HepG2 (cell line): Measurements from ENCODE around the gene LGI4. TPM values are rescaled to one million over a fixed set of nuclear protein-coding genes. Genes with fewer than 3 reads are reported as not detected.

Experiments
- HIVEP1 ChIP-seq: sonication (generic); formaldehyde crosslinking; IDR thresholded peaks from 2 replicates; pipeline ENCODE4 v1.4.0; 2020; ENCODE audit warnings: mild to moderate bottlenecking, missing genetic modification reagents
- HNRNPLL ChIP-seq: fragments of 200-400 bp; formaldehyde crosslinking; IDR thresholded peaks from 2 replicates; pipeline ENCODE4 v1.6.1; 2017; ENCODE audit warnings: mild to moderate bottlenecking, low read depth, low read length; ENCODE audit not compliant: poor library complexity, severe bottlenecking
- KDM4B ChIP-seq: sonication (generic); formaldehyde crosslinking; IDR thresholded peaks from 2 replicates; pipeline ENCODE4 v1.4.0; 2020; ENCODE audit warnings: missing genetic modification reagents
- KLF9 ChIP-seq: IDR thresholded peaks from 2 replicates; pipeline ENCODE4 v1.6.1; 2016; ENCODE audit warnings: low read depth
- NPAS2 ChIP-seq: sonication (generic); formaldehyde crosslinking; IDR thresholded peaks from 2 replicates; pipeline ENCODE4 v1.8.0; 2022; ENCODE audit warnings: mild to moderate bottlenecking, missing genetic modification reagents, borderline replicate concordance
- NRL ChIP-seq: sonication (generic); formaldehyde crosslinking; IDR thresholded peaks from 2 replicates; pipeline ENCODE4 v1.5.0; 2020; ENCODE audit warnings: missing genetic modification reagents, mild to moderate bottlenecking, moderate library complexity, borderline replicate concordance
- PPARG ChIP-seq: conservative IDR thresholded peaks from 2 replicates; pipeline ENCODE4 v1.6.1; 2016; ENCODE audit warnings: missing biosample characterization, missing genetic modification reagents
- RXRA ChIP-seq: sonication (generic); formaldehyde crosslinking; IDR thresholded peaks from 2 replicates; pipeline ENCODE4 v1.5.1; 2020; ENCODE audit warnings: missing genetic modification reagents
- SMAD9 ChIP-seq: sonication (generic); formaldehyde crosslinking; IDR thresholded peaks from 2 replicates; pipeline ENCODE4 v1.5.1; 2020; ENCODE audit warnings: mild to moderate bottlenecking, missing genetic modification reagents
- TAF15 ChIP-seq: fragments of 200-400 bp; formaldehyde crosslinking; IDR thresholded peaks from one replicate; pipeline ENCODE4 v1.6.1; 2018; ENCODE audit warnings: mild to moderate bottlenecking, low read depth, low read length; ENCODE audit not compliant: poor library complexity, severe bottlenecking
- TSC22D2 ChIP-seq: sonication (generic); formaldehyde crosslinking; IDR thresholded peaks from 2 replicates; pipeline ENCODE4 v1.5.1; 2020; ENCODE audit warnings: missing genetic modification reagents, mild to moderate bottlenecking, borderline replicate concordance
- ZKSCAN5 ChIP-seq: sonication (generic); formaldehyde crosslinking; IDR thresholded peaks from 2 replicates; pipeline ENCODE4 v1.5.1; 2020; ENCODE audit warnings: mild to moderate bottlenecking, missing genetic modification reagents
- ZNF382 ChIP-seq: sonication (generic); formaldehyde crosslinking; IDR thresholded peaks from 2 replicates; pipeline ENCODE4 v1.5.0; 2020; ENCODE audit warnings: missing genetic modification reagents, mild to moderate bottlenecking, borderline replicate concordance
- polyA plus RNA-seq, 8 experiments: library from polyadenylated mRNA; depleted of rRNA in 3 of 8; stranded (reverse) in 7 of 8; unstranded in 1 of 8; fragments of >200 nt; fragmentation: Illumina TruSeq in 4 of 8; extraction: Trizol in 4 of 8; gene quantifications; 2 replicates each; pipeline versions ENCODE4 v1.2.1 to v1.2.3, GENCODE V29; 2011 to 2016; ENCODE audit warnings: low read depth in 4 of 8, missing spikeins in 1 of 8, mixed read lengths in 1 of 8; ENCODE audit not compliant: insufficient read depth in 1 of 8
- total RNA-seq, 5 experiments: library from RNA; depleted of rRNA; stranded (reverse); fragments of >200 nt; fragmentation: Illumina TruSeq; extraction: Trizol; gene quantifications; 2 replicates each; pipeline ENCODE4 v1.2.3, GENCODE V29; 2016; ENCODE audit warnings: low read depth in 1 of 5
- TF ChIP-seq, protein P1 (sequence below): IDR thresholded peaks from 2 replicates; pipeline ENCODE4 v1.4.0; 2020; ENCODE audit warnings: mild to moderate bottlenecking, missing genetic modification reagents
- TF ChIP-seq, protein P2 (sequence below): IDR thresholded peaks from 2 replicates; pipeline ENCODE4 v1.6.1; 2016; ENCODE audit warnings: missing genetic modification reagents, missing compliant biosample characterization
- TF ChIP-seq, protein P3 (sequence below): sonication (generic); formaldehyde crosslinking; IDR thresholded peaks from 2 replicates; pipeline ENCODE4 v1.4.0; 2020; ENCODE audit warnings: missing genetic modification reagents
- TF ChIP-seq, protein P4 (sequence below): sonication (generic); formaldehyde crosslinking; IDR thresholded peaks from 2 replicates; pipeline ENCODE4 v1.8.1; 2022; ENCODE audit warnings: low read depth, mild to moderate bottlenecking, missing genetic modification reagents
- TF ChIP-seq, protein P5 (sequence below): sonication (generic); formaldehyde crosslinking; IDR thresholded peaks from 2 replicates; pipeline ENCODE4 v1.5.0; 2020; ENCODE audit warnings: missing genetic modification reagents

The LGI4 gene
- total and polyA plus RNA-seq, 2 of the 13 experiments (the other 11 are each of a cell fraction or from before 2014, with no cell fraction given), result 2.8 TPM; not detected in 1

DNA sequence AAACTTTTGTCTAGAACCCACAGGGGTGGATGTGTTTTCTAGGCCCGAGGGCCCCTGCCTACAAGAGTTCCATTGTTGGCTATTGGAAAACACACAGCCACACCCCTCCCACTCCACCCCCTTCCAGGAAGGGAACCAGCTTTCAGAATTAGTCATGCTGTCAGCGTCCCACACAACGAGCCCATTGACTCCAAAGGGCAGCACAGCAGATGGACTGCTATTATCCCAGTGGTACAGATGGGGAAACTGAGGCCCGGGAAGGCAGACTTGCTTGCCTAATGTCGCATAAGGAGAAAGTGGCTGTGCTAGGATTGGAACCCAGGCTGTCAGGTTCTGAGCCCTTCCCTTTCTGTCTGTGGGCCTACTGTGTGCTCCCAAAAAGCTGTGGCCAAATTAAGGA, 27.3 kb downstream of the LGI4 start (continued):
- TF ChIP-seq, protein P1, sequence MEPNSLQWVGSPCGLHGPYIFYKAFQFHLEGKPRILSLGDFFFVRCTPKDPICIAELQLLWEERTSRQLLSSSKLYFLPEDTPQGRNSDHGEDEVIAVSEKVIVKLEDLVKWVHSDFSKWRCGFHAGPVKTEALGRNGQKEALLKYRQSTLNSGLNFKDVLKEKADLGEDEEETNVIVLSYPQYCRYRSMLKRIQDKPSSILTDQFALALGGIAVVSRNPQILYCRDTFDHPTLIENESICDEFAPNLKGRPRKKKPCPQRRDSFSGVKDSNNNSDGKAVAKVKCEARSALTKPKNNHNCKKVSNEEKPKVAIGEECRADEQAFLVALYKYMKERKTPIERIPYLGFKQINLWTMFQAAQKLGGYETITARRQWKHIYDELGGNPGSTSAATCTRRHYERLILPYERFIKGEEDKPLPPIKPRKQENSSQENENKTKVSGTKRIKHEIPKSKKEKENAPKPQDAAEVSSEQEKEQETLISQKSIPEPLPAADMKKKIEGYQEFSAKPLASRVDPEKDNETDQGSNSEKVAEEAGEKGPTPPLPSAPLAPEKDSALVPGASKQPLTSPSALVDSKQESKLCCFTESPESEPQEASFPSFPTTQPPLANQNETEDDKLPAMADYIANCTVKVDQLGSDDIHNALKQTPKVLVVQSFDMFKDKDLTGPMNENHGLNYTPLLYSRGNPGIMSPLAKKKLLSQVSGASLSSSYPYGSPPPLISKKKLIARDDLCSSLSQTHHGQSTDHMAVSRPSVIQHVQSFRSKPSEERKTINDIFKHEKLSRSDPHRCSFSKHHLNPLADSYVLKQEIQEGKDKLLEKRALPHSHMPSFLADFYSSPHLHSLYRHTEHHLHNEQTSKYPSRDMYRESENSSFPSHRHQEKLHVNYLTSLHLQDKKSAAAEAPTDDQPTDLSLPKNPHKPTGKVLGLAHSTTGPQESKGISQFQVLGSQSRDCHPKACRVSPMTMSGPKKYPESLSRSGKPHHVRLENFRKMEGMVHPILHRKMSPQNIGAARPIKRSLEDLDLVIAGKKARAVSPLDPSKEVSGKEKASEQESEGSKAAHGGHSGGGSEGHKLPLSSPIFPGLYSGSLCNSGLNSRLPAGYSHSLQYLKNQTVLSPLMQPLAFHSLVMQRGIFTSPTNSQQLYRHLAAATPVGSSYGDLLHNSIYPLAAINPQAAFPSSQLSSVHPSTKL (CRISPR knock-in tag), result peak; percentile 63
- TF ChIP-seq RXRA (peak; percentile 45; the same call in 1 of the 2 replicates), SMAD9 (no peak), PPARG (CRISPR knock-in tag) (no peak; the same call in 1 of the 2 replicates), HIVEP1 (no peak), ZKSCAN5 (CRISPR knock-in tag) (no peak), TSC22D2 (CRISPR knock-in tag) (no peak), NRL (CRISPR knock-in tag) (no peak), NPAS2 (no peak), KLF9 (CRISPR knock-in tag) (no peak), ZNF382 (no peak), KDM4B (CRISPR knock-in tag) (no peak), TAF15 (no peak), HNRNPLL (no peak)
- TF ChIP-seq, protein P2, sequence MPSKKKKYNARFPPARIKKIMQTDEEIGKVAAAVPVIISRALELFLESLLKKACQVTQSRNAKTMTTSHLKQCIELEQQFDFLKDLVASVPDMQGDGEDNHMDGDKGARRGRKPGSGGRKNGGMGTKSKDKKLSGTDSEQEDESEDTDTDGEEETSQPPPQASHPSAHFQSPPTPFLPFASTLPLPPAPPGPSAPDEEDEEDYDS (CRISPR knock-in tag), result peak; percentile 40; the same call in 1 of the 2 replicates
- TF ChIP-seq, protein P3, sequence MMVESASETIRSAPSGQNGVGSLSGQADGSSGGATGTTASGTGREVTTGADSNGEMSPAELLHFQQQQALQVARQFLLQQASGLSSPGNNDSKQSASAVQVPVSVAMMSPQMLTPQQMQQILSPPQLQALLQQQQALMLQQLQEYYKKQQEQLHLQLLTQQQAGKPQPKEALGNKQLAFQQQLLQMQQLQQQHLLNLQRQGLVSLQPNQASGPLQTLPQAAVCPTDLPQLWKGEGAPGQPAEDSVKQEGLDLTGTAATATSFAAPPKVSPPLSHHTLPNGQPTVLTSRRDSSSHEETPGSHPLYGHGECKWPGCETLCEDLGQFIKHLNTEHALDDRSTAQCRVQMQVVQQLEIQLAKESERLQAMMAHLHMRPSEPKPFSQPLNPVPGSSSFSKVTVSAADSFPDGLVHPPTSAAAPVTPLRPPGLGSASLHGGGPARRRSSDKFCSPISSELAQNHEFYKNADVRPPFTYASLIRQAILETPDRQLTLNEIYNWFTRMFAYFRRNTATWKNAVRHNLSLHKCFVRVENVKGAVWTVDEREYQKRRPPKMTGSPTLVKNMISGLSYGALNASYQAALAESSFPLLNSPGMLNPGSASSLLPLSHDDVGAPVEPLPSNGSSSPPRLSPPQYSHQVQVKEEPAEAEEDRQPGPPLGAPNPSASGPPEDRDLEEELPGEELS (CRISPR knock-in tag), result peak; percentile 36; the same call in 1 of the 2 replicates
- TF ChIP-seq, protein P4, sequence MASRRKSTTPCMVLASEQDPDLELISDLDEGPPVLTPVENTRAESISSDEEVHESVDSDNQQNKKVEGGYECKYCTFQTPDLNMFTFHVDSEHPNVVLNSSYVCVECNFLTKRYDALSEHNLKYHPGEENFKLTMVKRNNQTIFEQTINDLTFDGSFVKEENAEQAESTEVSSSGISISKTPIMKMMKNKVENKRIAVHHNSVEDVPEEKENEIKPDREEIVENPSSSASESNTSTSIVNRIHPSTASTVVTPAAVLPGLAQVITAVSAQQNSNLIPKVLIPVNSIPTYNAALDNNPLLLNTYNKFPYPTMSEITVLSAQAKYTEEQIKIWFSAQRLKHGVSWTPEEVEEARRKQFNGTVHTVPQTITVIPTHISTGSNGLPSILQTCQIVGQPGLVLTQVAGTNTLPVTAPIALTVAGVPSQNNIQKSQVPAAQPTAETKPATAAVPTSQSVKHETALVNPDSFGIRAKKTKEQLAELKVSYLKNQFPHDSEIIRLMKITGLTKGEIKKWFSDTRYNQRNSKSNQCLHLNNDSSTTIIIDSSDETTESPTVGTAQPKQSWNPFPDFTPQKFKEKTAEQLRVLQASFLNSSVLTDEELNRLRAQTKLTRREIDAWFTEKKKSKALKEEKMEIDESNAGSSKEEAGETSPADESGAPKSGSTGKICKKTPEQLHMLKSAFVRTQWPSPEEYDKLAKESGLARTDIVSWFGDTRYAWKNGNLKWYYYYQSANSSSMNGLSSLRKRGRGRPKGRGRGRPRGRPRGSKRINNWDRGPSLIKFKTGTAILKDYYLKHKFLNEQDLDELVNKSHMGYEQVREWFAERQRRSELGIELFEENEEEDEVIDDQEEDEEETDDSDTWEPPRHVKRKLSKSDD (CRISPR knock-in tag), result no peak
- TF ChIP-seq, protein P5, sequence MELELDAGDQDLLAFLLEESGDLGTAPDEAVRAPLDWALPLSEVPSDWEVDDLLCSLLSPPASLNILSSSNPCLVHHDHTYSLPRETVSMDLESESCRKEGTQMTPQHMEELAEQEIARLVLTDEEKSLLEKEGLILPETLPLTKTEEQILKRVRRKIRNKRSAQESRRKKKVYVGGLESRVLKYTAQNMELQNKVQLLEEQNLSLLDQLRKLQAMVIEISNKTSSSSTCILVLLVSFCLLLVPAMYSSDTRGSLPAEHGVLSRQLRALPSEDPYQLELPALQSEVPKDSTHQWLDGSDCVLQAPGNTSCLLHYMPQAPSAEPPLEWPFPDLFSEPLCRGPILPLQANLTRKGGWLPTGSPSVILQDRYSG, result no peak
